Activated naive CD4-positive, alpha-beta T cell treated with anti-CD3 and anti-CD28 coated beads for 36 hours (primary cell): Measurements from ENCODE around the gene TBC1D30. TPM values are rescaled to one million over a fixed set of nuclear protein-coding genes. Genes with fewer than 3 reads are reported as not detected.
A peak's percentile ranks its signal among the peaks of the same experiment; 100 is the strongest.
"Not testable (repeated sequence)": the region's sequence is repeated elsewhere in the genome, so short reads cannot be mapped to it uniquely, and the experiment has no call there.

Source experiments
- CTCF ChIA-PET: fragments of 350-600 bp; sonication (Branson Sonifier 250); formaldehyde crosslinking; loops from one replicate; lab custom pipeline; 2021; ENCODE audit warnings: antibody characterized with exemption; lab: Charles Lee
- DNase-seq: peaks from one replicate; pipeline ENCODE4 v3.0.0-alpha.2; 2020
- H3K27ac Mint-ChIP-seq: one replicate; pipeline ENCODE4 v1.8.0; 2021; ENCODE audit warnings: mild to moderate bottlenecking, mixed read lengths
- H3K27me3 Mint-ChIP-seq: one replicate; pipeline ENCODE4 v1.8.0; 2021; ENCODE audit warnings: low read depth, mixed read lengths
- H3K36me3 Mint-ChIP-seq: one replicate; pipeline ENCODE4 v1.8.0; 2021; ENCODE audit warnings: low read depth, mixed read lengths
- H3K4me1 Mint-ChIP-seq: one replicate; pipeline ENCODE4 v1.8.0; 2021; ENCODE audit warnings: low read depth, mixed read lengths
- H3K4me3 Mint-ChIP-seq: one replicate; pipeline ENCODE4 v1.8.0; 2021; ENCODE audit warnings: mild to moderate bottlenecking, moderate library complexity, mixed read lengths
- H3K9me3 Mint-ChIP-seq: one replicate; pipeline ENCODE4 v1.8.0; 2021; ENCODE audit warnings: mixed read lengths
- intact Hi-C: fragments of 100-400 bp; cut with micrococcal nuclease; formaldehyde crosslinking; loops from one replicate; pipeline ENCODE4 v1.15.1; 2023
- total RNA-seq, 2 experiments: library from RNA; stranded (reverse); gene quantifications; one replicate each; pipeline ENCODE4 v1.2.3, GENCODE V29; 2021

Gene TBC1D30
- total RNA-seq, 2 experiments from 2014 or later, result 0.17 to 0.19 TPM

- no peaks in the 10 kb centered on the region for H3K9me3 Mint-ChIP-seq
- intact Hi-C loops, result no loop called here
Observed at GRCh38 chr12:64792128-64792527, 32.3 kb upstream of the TBC1D30 start.

GRCh38 chr12:64793610-64794009, 30.8 kb upstream of the TBC1D30 start:
- DNase-seq, result no peak
- H3K9me3 Mint-ChIP-seq, result no peaks in the 10 kb centered on the region
- H3K4me3 Mint-ChIP-seq, result no peak overlapping the region
- intact Hi-C loops, result no loop called here
- H3K27ac Mint-ChIP-seq, result no peak overlapping the region
- no peaks in the 10 kb centered on the region for H3K27me3 Mint-ChIP-seq
- CTCF ChIA-PET, result interaction anchor here (0.7 kb wide), 1 partner anchor 183 kb away, joined by 3 read pairs; no protein-coding TSS in a partner anchor
- H3K36me3 Mint-ChIP-seq, result no peaks in the 10 kb centered on the region
- no peaks in the 10 kb centered on the region for H3K4me1 Mint-ChIP-seq

More at GRCh38 chr12:64792128-64792527, 32.3 kb upstream of the TBC1D30 start:
- Mint-ChIP-seq H3K36me3 (no peaks in the 10 kb centered on the region), H3K27me3 (no peaks in the 10 kb centered on the region), H3K27ac (no peak overlapping the region), H3K4me3 (no peak overlapping the region), H3K4me1 (no peaks in the 10 kb centered on the region)
- CTCF ChIA-PET, result interaction anchor here (0.8 to 1.1 kb wide), 3 partner anchors 10 to 90 kb away, joined by 3 read pairs; no protein-coding TSS in a partner anchor
- no peak for DNase-seq

GRCh38 chr12:64794305-64794704, 30.1 kb upstream of the TBC1D30 start:
- intact Hi-C loops, result no loop called here

GRCh38 chr12:64796205-64796845, 28.1 kb upstream of the TBC1D30 start:
- Mint-ChIP-seq H3K27ac (no peak overlapping the region), H3K36me3 (no peaks in the 10 kb centered on the region), H3K9me3 (no peaks in the 10 kb centered on the region), H3K27me3 (peaks cover 6% of the 10 kb centered on the region), H3K4me3 (no peak overlapping the region), H3K4me1 (no peaks in the 10 kb centered on the region)
- intact Hi-C loops, result loop anchor here (1.0 to 2.0 kb wide), 6 partner anchors 30 to 1290 kb away; no protein-coding TSS in a partner anchor
- CTCF ChIA-PET, result interaction anchor here (0.6 to 3.1 kb wide), 21 partner anchors 10 to 329 kb away, joined by 3 to 22 read pairs (median 4); no protein-coding TSS in a partner anchor
- peak; percentile 76 for DNase-seq

More at GRCh38 chr12:64794305-64794704, 30.1 kb upstream of the TBC1D30 start:
- no peak overlapping the region for H3K27ac Mint-ChIP-seq
- H3K36me3 Mint-ChIP-seq, result no peaks in the 10 kb centered on the region
- CTCF ChIA-PET, result interaction anchor here (3.1 kb wide), 1 partner anchor 13 kb away, joined by 22 read pairs; no protein-coding TSS in a partner anchor
- no peaks in the 10 kb centered on the region for H3K4me1 Mint-ChIP-seq
- no peaks in the 10 kb centered on the region for H3K9me3 Mint-ChIP-seq
- DNase-seq, result no peak
- H3K27me3 Mint-ChIP-seq, result no peaks in the 10 kb centered on the region
- H3K4me3 Mint-ChIP-seq, result no peak overlapping the region

- H3K4me1 Mint-ChIP-seq, result peaks cover 2% of the 10 kb centered on the region
- no peaks in the 10 kb centered on the region for H3K36me3 Mint-ChIP-seq
- DNase-seq, result no peak
- intact Hi-C loops, result loop anchor here (2.0 kb wide), 4 partner anchors 30 to 1290 kb away; no protein-coding TSS in a partner anchor
- no peak overlapping the region for H3K4me3 Mint-ChIP-seq
- H3K27ac Mint-ChIP-seq, result no peak overlapping the region
- H3K27me3 Mint-ChIP-seq, result peaks cover 8% of the 10 kb centered on the region
- CTCF ChIA-PET, result interaction anchor here (0.6 to 3.1 kb wide), 12 partner anchors 8 to 326 kb away, joined by 3 to 22 read pairs (median 3); no protein-coding TSS in a partner anchor
- H3K9me3 Mint-ChIP-seq, result no peaks in the 10 kb centered on the region
Observed at GRCh38 chr12:64797156-64797555, 27.3 kb upstream of the TBC1D30 start.

- Mint-ChIP-seq H3K4me3 (no peak overlapping the region), H3K36me3 (no peaks in the 10 kb centered on the region), H3K9me3 (no peaks in the 10 kb centered on the region), H3K27me3 (peaks cover 11% of the 10 kb centered on the region), H3K4me1 (peaks cover 3% of the 10 kb centered on the region), H3K27ac (no peak overlapping the region)
- DNase-seq, result no peak
- intact Hi-C loops, result no loop called here
- CTCF ChIA-PET, result interaction anchor here (0.8 to 1.5 kb wide), 4 partner anchors 8 to 93 kb away, joined by 3 to 5 read pairs (median 4); no protein-coding TSS in a partner anchor
Observed at GRCh38 chr12:64798165-64798564, 26.3 kb upstream of the TBC1D30 start.

GRCh38 chr12:64800640-64801039, 23.8 kb upstream of the TBC1D30 start:
- Mint-ChIP-seq H3K4me3 (no peak overlapping the region), H3K4me1 (peaks cover 3% of the 10 kb centered on the region), H3K27ac (no peak overlapping the region), H3K27me3 (peaks cover 19% of the 10 kb centered on the region), H3K36me3 (no peaks in the 10 kb centered on the region), H3K9me3 (no peaks in the 10 kb centered on the region)
- no peak for DNase-seq
- intact Hi-C loops, result loop anchor here (5.0 kb wide), 1 partner anchor 482 kb away; no protein-coding TSS in a partner anchor
- CTCF ChIA-PET, result interaction anchor here (0.9 to 2.7 kb wide), 4 partner anchors 9 to 26 kb away, joined by 3 to 9 read pairs (median 6); no protein-coding TSS in a partner anchor

- Mint-ChIP-seq H3K9me3 (no peaks in the 10 kb centered on the region), H3K4me1 (peaks cover 3% of the 10 kb centered on the region), H3K27ac (no peak overlapping the region), H3K27me3 (peaks cover 23% of the 10 kb centered on the region), H3K4me3 (no peak overlapping the region), H3K36me3 (no peaks in the 10 kb centered on the region)
- intact Hi-C loops, result loop anchor here (5.0 kb wide), 1 partner anchor 481 kb away; no protein-coding TSS in a partner anchor
- CTCF ChIA-PET, result interaction anchor here (0.5 to 2.7 kb wide), 19 partner anchors 8 to 433 kb away, joined by 3 to 10 read pairs (median 5); partner anchors contain the start of gene WIF1
- DNase-seq, result no peak
Observed at GRCh38 chr12:64801381-64801780, 23.1 kb upstream of the TBC1D30 start.

GRCh38 chr12:64802180-64802775, 22.2 kb upstream of the TBC1D30 start:
- not testable (repeated sequence) for H3K27ac Mint-ChIP-seq, H3K4me1 Mint-ChIP-seq, H3K4me3 Mint-ChIP-seq, H3K36me3 Mint-ChIP-seq, H3K9me3 Mint-ChIP-seq
- CTCF ChIA-PET, result interaction anchor here (0.6 to 2.7 kb wide), 26 partner anchors 9 to 460 kb away, joined by 3 to 10 read pairs (median 4); partner anchors contain the start of genes GNS and WIF1
- peak; percentile 69 for DNase-seq
- H3K27me3 Mint-ChIP-seq, result peaks cover 32% of the 10 kb centered on the region
- intact Hi-C loops, result loop anchor here (1.0 to 5.0 kb wide), 3 partner anchors 321 to 480 kb away; no protein-coding TSS in a partner anchor

GRCh38 chr12:64806173-64806572, 18.3 kb upstream of the TBC1D30 start:
- H3K9me3 Mint-ChIP-seq, result no peaks in the 10 kb centered on the region
- no peak overlapping the region for H3K4me3 Mint-ChIP-seq
- CTCF ChIA-PET, result interaction anchor here (0.9 to 1.1 kb wide), 2 partner anchors 9 to 11 kb away, joined by 3 read pairs; no protein-coding TSS in a partner anchor
- peaks cover 3% of the 10 kb centered on the region for H3K4me1 Mint-ChIP-seq
- H3K27me3 Mint-ChIP-seq, result peaks cover 36% of the 10 kb centered on the region
- DNase-seq, result no peak
- intact Hi-C loops, result no loop called here
- H3K36me3 Mint-ChIP-seq, result no peaks in the 10 kb centered on the region
- H3K27ac Mint-ChIP-seq, result no peak overlapping the region

GRCh38 chr12:64806593-64807460, 17.6 kb upstream of the TBC1D30 start:
- intact Hi-C loops, result no loop called here
- Mint-ChIP-seq H3K4me3 (no peak overlapping the region), H3K27ac (no peak overlapping the region), H3K9me3 (no peaks in the 10 kb centered on the region), H3K4me1 (peaks cover 3% of the 10 kb centered on the region), H3K27me3 (peaks cover 36% of the 10 kb centered on the region), H3K36me3 (no peaks in the 10 kb centered on the region)
- CTCF ChIA-PET, result interaction anchor here (0.9 to 1.1 kb wide), 2 partner anchors 9 to 12 kb away, joined by 3 read pairs; no protein-coding TSS in a partner anchor
- DNase-seq, result no peak
